Activated CD4-positive, alpha-beta T cell treated with anti-CD3 and anti-CD28 coated beads for 48 hours (primary cell): Measurements from ENCODE around the gene PROC.
A peak's percentile ranks its signal among the peaks of the same experiment; 100 is the strongest.

ENCODE experiments used
- DNase-seq: peaks from one replicate; pipeline ENCODE4 v3.0.0-alpha.2; 2020

PROC gene

GRCh38 chr2:127418300-127419111 lies at the start of gene PROC:
TSS of gene PROC (plus strand) at chr2:127418427. CDS start at chr2:127419943, 1,516 bp downstream.
- DNase-seq = no peak

DNA sequence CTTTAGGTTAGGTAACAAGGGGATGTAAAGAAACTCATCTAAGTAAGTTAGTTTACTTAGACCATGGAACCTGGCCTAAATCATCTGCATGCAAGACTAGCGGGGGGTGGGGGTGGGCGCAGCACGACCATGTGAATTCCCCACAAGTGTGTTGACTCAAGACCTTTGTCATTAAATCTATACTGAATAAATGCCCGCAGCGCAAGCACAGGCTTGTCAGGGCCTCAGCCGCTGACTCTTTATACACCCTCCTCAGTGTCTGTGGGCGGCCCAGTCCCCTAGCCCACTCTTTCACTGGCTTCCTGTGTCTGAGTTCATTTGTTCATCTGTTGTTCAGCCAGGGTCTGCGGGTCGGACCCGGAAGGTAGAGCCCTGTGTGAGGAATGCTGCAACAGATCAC lies 48.2 kb upstream of the PROC start:
- no peak for DNase-seq

- DNase-seq = no peak
Observed at GRCh38 chr2:127371037-127371436, 47.2 kb upstream of the PROC start.

- DNase-seq = no peak
Observed at GRCh38 chr2:127373362-127374083, 44.7 kb upstream of the PROC start.

DNA sequence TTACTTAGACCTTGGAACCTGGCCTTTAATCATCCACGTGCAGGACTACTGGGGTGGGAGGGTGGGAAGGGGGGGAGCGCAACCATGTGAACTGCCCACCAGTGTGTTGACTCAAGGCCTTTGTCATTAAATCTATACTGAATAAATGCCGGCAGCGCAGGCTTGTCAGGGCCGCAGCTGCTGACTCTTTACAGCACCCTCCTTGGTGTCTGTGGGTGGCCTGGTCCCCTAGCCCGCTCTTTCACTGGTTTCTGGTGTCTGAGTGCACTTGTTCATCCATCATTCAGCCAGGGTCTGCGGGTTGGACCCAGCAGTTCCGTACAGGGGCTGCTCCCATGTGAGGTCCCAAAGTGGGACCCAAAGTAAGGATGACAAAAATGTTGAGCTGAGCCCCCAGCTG lies 42.0 kb upstream of the PROC start:
- DNase-seq = no peak

DNA sequence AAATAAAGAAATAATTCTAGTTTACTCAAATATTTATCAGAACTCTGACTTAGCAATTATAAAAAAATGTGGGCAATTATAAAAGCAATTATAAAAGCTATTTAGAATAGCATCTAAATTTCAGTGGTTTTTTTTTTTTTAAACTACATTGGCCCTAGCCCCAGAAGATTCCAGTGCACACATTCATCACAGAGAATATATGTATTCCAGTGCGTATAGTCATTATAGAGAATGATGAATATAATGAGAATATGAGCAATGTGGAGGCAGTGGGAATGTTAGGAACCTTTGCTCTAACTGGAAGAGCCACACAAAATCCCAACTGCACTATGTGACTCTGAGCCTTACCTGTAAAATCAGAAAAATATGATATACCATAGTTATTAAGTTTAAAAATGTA lies 41.0 kb upstream of the PROC start:
- no peak for DNase-seq

GRCh38 chr2:127378720-127379119 lies 39.5 kb upstream of the PROC start:
- DNase-seq = no peak

GRCh38 chr2:127379712-127380355 lies 38.4 kb upstream of the PROC start:
- DNase-seq = no peak

DNA sequence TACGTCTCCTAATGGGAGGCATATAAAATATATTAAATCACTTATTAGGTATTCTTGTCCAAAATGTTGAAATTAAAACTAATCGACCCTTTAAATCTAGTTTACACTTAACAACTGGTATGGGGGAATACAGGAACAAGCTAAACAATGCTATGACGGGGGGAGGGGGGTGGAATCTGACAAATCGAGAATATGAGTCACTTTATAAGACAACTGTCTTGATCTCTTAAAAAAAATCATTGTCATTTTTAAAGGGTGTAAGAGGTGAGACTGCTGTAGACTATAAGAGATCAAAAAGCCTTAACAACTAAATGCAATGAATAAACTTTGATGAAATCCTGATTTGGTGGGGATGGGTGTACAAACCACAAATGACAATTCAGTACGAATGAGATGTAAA lies 36.5 kb upstream of the PROC start:
- DNase-seq = peak; percentile 47

DNA sequence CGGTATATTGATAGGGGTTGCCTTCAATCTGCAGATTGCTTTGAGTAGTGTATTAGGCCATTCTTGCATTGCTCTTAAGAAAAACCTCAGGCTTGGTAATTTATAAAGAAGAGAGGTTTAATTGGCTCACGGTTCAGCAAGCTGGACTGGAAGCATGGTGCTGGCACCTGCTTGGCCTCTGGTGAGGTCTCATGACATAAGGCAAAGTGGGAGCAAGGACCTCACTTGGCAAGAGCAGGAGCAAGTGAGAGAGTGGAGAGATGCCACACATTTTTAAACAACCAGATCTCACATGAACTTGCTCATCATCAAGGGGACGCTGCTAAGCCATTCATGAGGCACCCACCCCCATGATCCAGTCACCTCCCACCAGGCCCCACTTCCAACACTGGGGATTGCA lies 35.4 kb upstream of the PROC start:
- DNase-seq = no peak

DNA sequence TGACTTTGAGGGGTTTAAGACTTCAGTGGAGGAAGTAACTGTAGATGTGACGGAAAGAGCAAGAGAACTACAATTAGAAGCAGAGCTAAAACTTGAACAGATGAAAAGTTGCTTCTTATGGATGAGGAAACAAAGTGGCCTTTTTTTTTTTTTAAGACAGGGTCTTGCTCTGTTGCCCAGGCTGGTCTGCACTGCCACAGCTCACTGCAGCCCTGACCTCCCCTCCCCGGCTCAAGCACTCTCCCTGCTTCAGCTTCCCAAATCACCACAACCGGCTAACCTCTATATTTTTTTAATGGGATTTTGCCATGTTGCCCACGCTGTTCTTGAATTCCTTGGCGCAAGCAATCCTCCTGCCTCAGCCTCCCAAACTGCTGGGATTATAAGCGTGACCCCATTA lies 33.7 kb upstream of the PROC start:
- no peak for DNase-seq

DNA sequence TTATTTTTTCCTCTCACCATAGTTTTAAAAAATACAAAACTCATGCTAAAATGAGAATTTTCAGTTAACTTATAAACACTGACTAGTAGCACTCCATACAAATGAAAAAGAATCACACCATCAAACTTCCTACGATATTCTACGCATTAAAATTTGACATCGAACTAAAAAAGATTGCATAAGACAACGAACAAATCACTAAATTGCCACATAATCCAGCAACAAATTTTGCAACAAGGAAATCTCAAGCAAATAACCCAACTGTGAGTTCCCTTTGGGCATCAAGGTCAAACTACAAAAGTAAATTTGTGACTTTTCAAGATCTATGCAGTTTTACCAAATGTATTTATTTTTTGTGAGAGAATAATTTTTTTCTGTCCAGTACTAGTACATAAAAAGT lies 32.0 kb upstream of the PROC start:
- no peak for DNase-seq

- DNase-seq = peak; percentile 87
Observed at GRCh38 chr2:127386764-127387654, 31.2 kb upstream of the PROC start.

- DNase-seq = peak; percentile 96
Observed at GRCh38 chr2:127387655-127388422, 30.4 kb upstream of the PROC start, which contains the start of gene MAP3K2. TSS of gene MAP3K2 (minus strand) at chr2:127387975. CDS start at chr2:127343129, 44,846 bp downstream.

GRCh38 chr2:127388423-127389164 lies 29.6 kb upstream of the PROC start:
- no peak for DNase-seq

- no peak for DNase-seq
Observed at GRCh38 chr2:127389778-127390435, 28.3 kb upstream of the PROC start.

DNA sequence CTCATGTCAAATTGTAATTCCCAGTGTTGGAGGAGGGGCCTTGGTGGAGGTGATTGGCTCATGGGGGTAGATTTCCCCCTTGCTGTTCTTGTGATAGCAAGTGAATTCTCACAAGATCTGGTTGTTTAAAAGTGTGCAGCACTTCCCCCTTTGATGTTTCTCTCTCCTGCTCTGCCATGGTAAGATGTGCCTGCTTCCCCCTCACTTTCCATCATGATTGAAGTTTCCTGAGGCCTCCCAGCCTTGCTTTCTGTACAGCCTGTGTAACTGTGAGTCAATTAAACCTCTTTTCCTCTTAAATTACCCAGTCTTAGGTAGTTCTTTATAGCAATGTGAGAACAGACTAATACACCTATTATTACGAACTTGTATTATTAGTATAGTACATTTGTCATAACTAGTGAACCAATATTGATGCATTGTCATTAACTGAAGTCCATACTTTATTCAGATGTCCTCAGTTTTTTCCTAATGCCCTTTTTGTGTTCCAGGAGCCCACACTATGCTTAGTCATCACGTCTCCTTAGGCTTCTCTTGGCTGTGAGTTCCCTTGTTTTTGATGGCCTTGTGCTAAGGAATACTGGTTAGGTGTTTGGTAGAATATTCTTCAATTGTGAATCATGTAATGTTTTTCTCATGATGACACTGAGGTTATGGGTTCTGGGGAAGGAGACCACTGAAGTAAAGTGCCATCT lies 25.9 kb upstream of the PROC start:
- no peak for DNase-seq

DNA sequence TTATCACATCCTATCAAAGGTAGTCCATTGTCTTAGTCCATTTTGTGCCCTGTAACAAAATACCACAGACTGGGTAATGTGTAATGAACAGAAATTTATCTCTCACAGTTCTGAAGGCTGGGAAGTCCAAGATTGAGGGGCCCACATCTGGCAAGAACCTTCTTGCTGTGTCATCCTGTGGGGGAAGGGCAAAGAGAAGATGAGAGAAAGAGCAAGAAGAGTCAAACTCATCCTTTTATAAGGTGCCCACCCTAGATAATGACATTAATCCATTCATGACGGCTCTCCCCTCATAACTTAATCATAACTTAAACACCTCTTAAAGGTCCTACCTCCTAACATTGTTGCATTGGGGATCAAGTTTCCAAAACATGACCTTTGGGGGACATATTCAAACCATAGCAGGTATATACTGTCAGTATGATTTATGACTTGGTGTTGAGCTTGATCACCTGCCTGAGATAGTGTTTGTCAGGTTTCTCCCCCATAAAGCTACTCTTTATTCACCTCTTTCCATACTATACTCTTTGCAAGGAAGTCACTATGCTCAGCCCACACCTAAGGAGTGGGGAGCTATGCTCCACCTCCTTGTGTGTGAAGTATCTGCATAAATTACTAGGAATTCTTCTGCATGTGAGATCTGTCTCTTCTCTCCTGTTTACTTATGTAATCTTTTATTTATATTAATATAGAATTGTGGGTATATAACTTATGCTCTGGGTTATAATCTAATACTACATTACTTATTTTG lies 25.2 kb upstream of the PROC start:
- DNase-seq = no peak

- DNase-seq = no peak
Observed at GRCh38 chr2:127394492-127394891, 23.7 kb upstream of the PROC start.
